Activated CD8-positive, alpha-beta memory T cell treated with anti-CD3 and anti-CD28 coated beads, Interleukin-2, amount 10 ng/mL, durations not matched to agents 7 days and 5 days (primary cell): ENCODE data around the gene C4BPA. TPM values are rescaled to one million over a fixed set of nuclear protein-coding genes. Genes with fewer than 3 reads are reported as not detected.

Experiments
- ATAC-seq: fragments of 150-1000 bp; cut with Tn5 transposase; one replicate; pipeline ENCODE4 v1.10.0; 2021; ENCODE audit warnings: moderate library complexity
- CTCF ChIA-PET: fragments of 350-600 bp; sonication (Branson Sonifier 250); formaldehyde crosslinking; loops from one replicate; lab custom pipeline; 2021; ENCODE audit warnings: antibody characterized with exemption; lab: Charles Lee
- DNase-seq: peaks from one replicate; pipeline ENCODE4 v3.0.0-alpha.2; 2020
- H3K27ac Mint-ChIP-seq: one replicate; pipeline ENCODE4 v1.8.0; 2021; ENCODE audit warnings: mild to moderate bottlenecking, mixed read lengths
- H3K27me3 Mint-ChIP-seq: one replicate; pipeline ENCODE4 v1.8.0; 2021; ENCODE audit warnings: mixed read lengths
- H3K36me3 Mint-ChIP-seq: one replicate; pipeline ENCODE4 v1.8.0; 2021; ENCODE audit warnings: mild to moderate bottlenecking, mixed read lengths
- H3K4me1 Mint-ChIP-seq: one replicate; pipeline ENCODE4 v1.8.0; 2021; ENCODE audit warnings: mixed read lengths
- H3K4me3 Mint-ChIP-seq: one replicate; pipeline ENCODE4 v1.8.0; 2021; ENCODE audit warnings: mild to moderate bottlenecking, moderate library complexity, mixed read lengths
- H3K9me3 Mint-ChIP-seq: one replicate; pipeline ENCODE4 v1.8.0; 2022; ENCODE audit warnings: low read depth, mixed read lengths
- total RNA-seq, 2 experiments: library from RNA; stranded (reverse); gene quantifications; one replicate each; pipeline ENCODE4 v1.2.3, GENCODE V29; 2021

Gene C4BPA
- total RNA-seq, 2 experiments from 2014 or later = not detected

GRCh38 chr1:207145401-207146058 is 41.5 kb downstream of the C4BPA start:
- DNase-seq (no peak), ATAC-seq (no peak)
- peaks cover 10% of the 10 kb centered on the region for H3K27me3 Mint-ChIP-seq
- H3K36me3 Mint-ChIP-seq = no peaks in the 10 kb centered on the region
- CTCF ChIA-PET = no interaction called here
- H3K4me1 Mint-ChIP-seq = no peaks in the 10 kb centered on the region
- H3K9me3 Mint-ChIP-seq = no peaks in the 10 kb centered on the region
- H3K27ac Mint-ChIP-seq = no peak overlapping the region
- no peak overlapping the region for H3K4me3 Mint-ChIP-seq

DNA sequence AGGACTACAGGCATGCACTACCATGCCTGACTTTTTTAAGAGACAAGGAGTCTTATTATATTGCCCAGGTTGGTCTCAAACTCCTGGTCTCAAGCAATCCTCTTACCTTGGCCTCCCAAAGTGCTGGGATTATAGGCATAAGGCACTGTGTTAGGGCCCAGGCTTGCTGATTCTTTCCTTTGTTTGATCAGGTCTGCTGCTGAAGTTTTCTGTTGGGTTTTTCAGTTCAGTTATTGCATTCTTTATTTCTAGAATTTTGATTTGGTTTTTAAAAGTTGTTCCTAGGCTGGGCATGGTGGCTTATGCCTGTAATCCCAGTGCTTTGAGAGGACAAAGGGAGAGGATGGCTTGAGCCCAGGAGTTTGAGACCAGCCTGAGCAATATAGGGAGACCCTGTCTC is 47.9 kb downstream of the C4BPA start:
- Mint-ChIP-seq H3K9me3 (peaks cover 4% of the 10 kb centered on the region), H3K4me3 (no peak overlapping the region), H3K27me3 (peaks cover 5% of the 10 kb centered on the region), H3K27ac (no peak overlapping the region), H3K36me3 (peaks cover 4% of the 10 kb centered on the region), H3K4me1 (no peaks in the 10 kb centered on the region)
- ATAC-seq (no peak), DNase-seq (no peak)
- CTCF ChIA-PET = no interaction called here

DNA sequence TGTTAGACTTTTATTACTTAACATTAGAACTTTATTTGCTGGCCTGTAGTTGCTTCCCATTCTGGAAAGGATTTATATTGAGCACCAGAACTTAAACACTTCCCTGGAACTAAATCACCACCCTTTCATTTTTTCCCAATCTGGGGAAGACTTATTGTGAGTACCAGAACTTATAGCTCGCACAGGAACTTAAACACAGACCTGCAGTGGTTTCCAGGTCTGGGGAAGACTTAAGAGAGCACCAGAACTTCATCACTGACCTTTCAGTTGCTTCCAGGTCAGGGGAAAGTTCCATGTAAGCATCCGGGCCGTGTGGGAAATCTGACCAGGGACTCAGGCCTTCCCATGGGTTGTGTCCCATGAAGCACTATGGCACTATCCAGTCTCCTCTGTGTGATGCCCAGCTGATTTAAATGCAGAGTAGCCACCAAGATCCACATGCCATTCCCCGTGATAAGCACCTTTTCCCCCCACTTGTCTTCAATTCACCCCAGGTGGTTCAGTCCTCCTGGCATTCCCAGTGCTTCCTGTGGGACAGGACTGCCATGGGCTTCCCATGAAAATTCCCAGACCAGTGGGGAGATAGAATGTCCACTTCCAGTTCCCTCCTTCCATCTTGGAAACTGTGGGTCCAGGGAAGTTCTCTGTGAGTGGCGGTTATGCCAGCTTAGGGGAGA is 48.9 kb downstream of the C4BPA start:
- H3K36me3 Mint-ChIP-seq = peaks cover 4% of the 10 kb centered on the region
- peaks cover 4% of the 10 kb centered on the region for H3K9me3 Mint-ChIP-seq
- CTCF ChIA-PET = no interaction called here
- H3K27ac Mint-ChIP-seq = no peak overlapping the region
- DNase-seq (no peak), ATAC-seq (no peak)
- H3K4me1 Mint-ChIP-seq = no peaks in the 10 kb centered on the region
- no peak overlapping the region for H3K4me3 Mint-ChIP-seq
- H3K27me3 Mint-ChIP-seq = peaks cover 5% of the 10 kb centered on the region

- H3K36me3 Mint-ChIP-seq = peaks cover 4% of the 10 kb centered on the region
- CTCF ChIA-PET = no interaction called here
- no peaks in the 10 kb centered on the region for H3K4me1 Mint-ChIP-seq
- peaks cover 8% of the 10 kb centered on the region for H3K27me3 Mint-ChIP-seq
- peaks cover 4% of the 10 kb centered on the region for H3K9me3 Mint-ChIP-seq
- ATAC-seq = no peak
- no peak for DNase-seq
- H3K27ac Mint-ChIP-seq = no peak overlapping the region
- H3K4me3 Mint-ChIP-seq = no peak overlapping the region
Measured at GRCh38 chr1:207155028-207155427, 51.0 kb downstream of the C4BPA start.

DNA sequence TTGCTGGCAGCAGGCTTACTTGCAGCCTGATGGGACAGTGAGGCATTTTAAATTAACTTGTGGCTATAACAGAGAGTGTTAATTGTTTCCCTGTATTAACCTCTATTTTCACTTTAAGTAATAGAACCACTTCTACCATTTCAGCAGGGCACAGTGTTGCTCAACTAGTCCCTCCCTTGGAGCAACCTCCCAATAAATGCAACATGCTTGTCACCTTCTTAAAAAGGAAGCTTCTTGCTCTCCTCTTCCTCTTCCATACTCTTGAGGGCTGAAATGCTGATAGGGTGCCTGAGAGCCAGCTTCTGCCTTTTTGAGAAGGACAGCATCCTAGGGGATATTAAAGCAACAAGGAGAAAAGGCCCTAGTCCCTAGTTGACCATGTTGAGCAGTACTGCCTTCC is 52.1 kb downstream of the C4BPA start:
- Mint-ChIP-seq H3K36me3 (peaks cover 4% of the 10 kb centered on the region), H3K4me3 (no peak overlapping the region), H3K27ac (no peak overlapping the region), H3K9me3 (peaks cover 4% of the 10 kb centered on the region), H3K27me3 (peaks cover 8% of the 10 kb centered on the region), H3K4me1 (no peaks in the 10 kb centered on the region)
- ATAC-seq = no peak
- no peak for DNase-seq
- CTCF ChIA-PET = no interaction called here

- Mint-ChIP-seq H3K4me3 (no peak overlapping the region), H3K27me3 (peaks cover 8% of the 10 kb centered on the region), H3K27ac (no peak overlapping the region), H3K4me1 (no peaks in the 10 kb centered on the region), H3K36me3 (peaks cover 2% of the 10 kb centered on the region), H3K9me3 (peaks cover 2% of the 10 kb centered on the region)
- ATAC-seq (no peak), DNase-seq (no peak)
- CTCF ChIA-PET = no interaction called here
Measured at GRCh38 chr1:207156826-207157225, 52.8 kb downstream of the C4BPA start.

DNA sequence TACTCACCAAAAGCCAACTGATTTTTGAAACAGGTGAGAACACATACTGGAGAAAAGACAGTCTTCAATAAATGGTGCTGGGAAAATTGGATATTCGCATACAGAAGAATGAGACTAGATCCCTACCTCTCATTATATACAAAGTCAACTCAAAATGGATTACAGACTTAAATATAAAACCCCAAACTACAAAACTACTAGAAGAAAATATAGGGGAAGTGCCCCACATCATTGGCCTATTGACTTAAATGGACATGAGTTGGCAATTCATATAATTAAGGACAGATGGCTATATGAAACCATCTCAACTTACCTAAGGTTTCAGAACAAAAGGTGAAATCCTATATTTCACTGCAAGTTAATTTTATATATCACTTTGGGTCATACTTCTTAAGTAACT is 60.1 kb downstream of the C4BPA start:
- H3K4me1 Mint-ChIP-seq = no peaks in the 10 kb centered on the region
- peaks cover 4% of the 10 kb centered on the region for H3K9me3 Mint-ChIP-seq
- no peak overlapping the region for H3K27ac Mint-ChIP-seq
- H3K4me3 Mint-ChIP-seq = no peak overlapping the region
- no peaks in the 10 kb centered on the region for H3K36me3 Mint-ChIP-seq
- H3K27me3 Mint-ChIP-seq = no peaks in the 10 kb centered on the region
- ATAC-seq = no peak
- CTCF ChIA-PET = no interaction called here
- no peak for DNase-seq

DNA sequence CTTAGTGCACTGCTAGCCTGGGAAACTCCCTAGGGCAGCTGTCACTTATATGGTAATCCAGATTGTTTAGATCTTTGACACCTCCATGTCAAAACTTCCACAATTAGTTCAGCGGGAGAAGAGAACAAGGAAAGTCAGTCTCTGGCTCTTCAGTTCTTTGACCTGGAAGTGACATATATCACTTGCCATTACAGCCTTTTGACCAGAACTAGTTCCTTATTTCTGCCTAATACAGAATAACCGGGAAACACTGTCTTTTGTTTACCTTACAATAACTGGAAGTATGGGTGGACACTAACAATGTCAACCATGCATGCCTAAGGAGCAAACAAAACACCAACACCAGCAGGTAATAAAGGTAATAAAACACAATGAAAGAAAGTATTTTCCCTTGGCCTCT is 68.3 kb downstream of the C4BPA start:
- H3K4me3 Mint-ChIP-seq = no peak overlapping the region
- H3K9me3 Mint-ChIP-seq = peaks cover 2% of the 10 kb centered on the region
- CTCF ChIA-PET = no interaction called here

GRCh38 chr1:207172885-207173284 is 68.9 kb downstream of the C4BPA start:
- Mint-ChIP-seq H3K4me1 (peaks cover 6% of the 10 kb centered on the region), H3K27ac (no peak overlapping the region), H3K36me3 (no peaks in the 10 kb centered on the region), H3K9me3 (peaks cover 2% of the 10 kb centered on the region), H3K4me3 (no peak overlapping the region), H3K27me3 (peaks cover 1% of the 10 kb centered on the region)
- ATAC-seq (no peak), DNase-seq (no peak)
- CTCF ChIA-PET = no interaction called here

More for the DNA sequence above, 68.3 kb downstream of the C4BPA start:
- no peaks in the 10 kb centered on the region for H3K36me3 Mint-ChIP-seq
- ATAC-seq = no peak
- H3K27me3 Mint-ChIP-seq = no peaks in the 10 kb centered on the region
- H3K27ac Mint-ChIP-seq = no peak overlapping the region
- H3K4me1 Mint-ChIP-seq = peaks cover 6% of the 10 kb centered on the region
- DNase-seq = no peak

DNA sequence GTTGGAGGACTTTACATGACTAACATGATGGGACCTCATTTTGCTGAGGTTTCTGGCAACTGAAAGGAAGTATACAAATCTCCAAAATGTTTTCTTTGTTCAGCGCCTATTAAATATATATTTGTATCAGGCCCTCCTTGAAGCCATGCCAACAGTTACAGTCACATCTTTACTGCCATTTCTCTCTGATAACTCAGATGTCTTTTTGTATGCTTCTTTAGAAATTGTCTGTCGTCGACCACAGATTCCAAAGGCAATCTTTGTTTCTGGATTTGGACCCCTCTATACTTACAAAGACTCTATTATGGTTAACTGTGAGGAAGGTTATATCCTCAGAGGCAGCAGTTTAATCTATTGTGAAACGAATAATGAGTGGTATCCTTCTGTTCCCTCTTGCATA is 69.4 kb downstream of the C4BPA start:
- Mint-ChIP-seq H3K27me3 (peaks cover 4% of the 10 kb centered on the region), H3K4me3 (no peak overlapping the region), H3K4me1 (peaks cover 6% of the 10 kb centered on the region), H3K36me3 (no peaks in the 10 kb centered on the region), H3K9me3 (peaks cover 2% of the 10 kb centered on the region), H3K27ac (no peak overlapping the region)
- DNase-seq = no peak
- CTCF ChIA-PET = no interaction called here
- ATAC-seq = no peak

- Mint-ChIP-seq H3K9me3 (no peaks in the 10 kb centered on the region), H3K4me1 (peaks cover 6% of the 10 kb centered on the region), H3K27me3 (peaks cover 9% of the 10 kb centered on the region), H3K36me3 (no peaks in the 10 kb centered on the region), H3K4me3 (no peak overlapping the region), H3K27ac (no peak overlapping the region)
- CTCF ChIA-PET = no interaction called here
- ATAC-seq (no peak), DNase-seq (no peak)
Measured at GRCh38 chr1:207174913-207175312, 70.9 kb downstream of the C4BPA start.

- no peak for ATAC-seq
- no peak overlapping the region for H3K27ac Mint-ChIP-seq
- peaks cover 17% of the 10 kb centered on the region for H3K27me3 Mint-ChIP-seq
- DNase-seq = no peak
- no peaks in the 10 kb centered on the region for H3K36me3 Mint-ChIP-seq
- no peaks in the 10 kb centered on the region for H3K9me3 Mint-ChIP-seq
- CTCF ChIA-PET = no interaction called here
- H3K4me1 Mint-ChIP-seq = no peaks in the 10 kb centered on the region
- no peak overlapping the region for H3K4me3 Mint-ChIP-seq
Measured at GRCh38 chr1:207179036-207179435, 75.0 kb downstream of the C4BPA start.

DNA sequence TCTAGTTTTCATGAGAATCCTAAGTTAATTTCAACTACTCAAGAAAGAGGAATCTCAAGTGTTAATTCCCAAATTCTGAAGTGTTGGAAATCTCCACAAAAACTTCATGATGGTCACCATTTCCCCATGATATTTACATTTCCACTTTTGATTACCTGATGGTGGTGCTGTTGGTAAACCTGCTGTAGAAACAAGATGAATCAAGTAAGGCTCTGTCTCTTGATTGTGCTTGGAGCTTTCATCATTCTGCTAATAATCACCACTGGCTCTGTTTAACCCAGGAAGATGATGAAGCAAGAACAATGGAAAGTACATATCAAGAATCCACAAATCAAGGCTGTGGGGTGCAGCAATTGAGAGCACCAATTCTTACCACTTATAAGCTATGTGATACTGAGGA is 77.8 kb downstream of the C4BPA start:
- no peaks in the 10 kb centered on the region for H3K36me3 Mint-ChIP-seq
- H3K27ac Mint-ChIP-seq = no peak overlapping the region
- H3K4me3 Mint-ChIP-seq = no peak overlapping the region
- ATAC-seq (no peak), DNase-seq (no peak)
- H3K27me3 Mint-ChIP-seq = peaks cover 17% of the 10 kb centered on the region
- no peaks in the 10 kb centered on the region for H3K4me1 Mint-ChIP-seq
- H3K9me3 Mint-ChIP-seq = no peaks in the 10 kb centered on the region
- CTCF ChIA-PET = no interaction called here

GRCh38 chr1:207186503-207186902 is 82.5 kb downstream of the C4BPA start:
- no peak for DNase-seq
- Mint-ChIP-seq H3K27me3 (peaks cover 10% of the 10 kb centered on the region), H3K4me1 (no peaks in the 10 kb centered on the region), H3K27ac (no peak overlapping the region), H3K36me3 (no peaks in the 10 kb centered on the region), H3K9me3 (no peaks in the 10 kb centered on the region), H3K4me3 (no peak overlapping the region)
- CTCF ChIA-PET = no interaction called here
- no peak for ATAC-seq
